ENCODE measurements around the gene CDCA4. TPM values are rescaled to one million over a fixed set of nuclear protein-coding genes. Genes with fewer than 3 reads are reported as not detected.

The CDCA4 gene
- total RNA-seq, 1 experiment from 2014 or later, result 57.7 TPM

GRCh38 chr14:104968541-104969401 is 52.1 kb downstream of the CDCA4 start:
- Histone ChIP-seq H2BK5ac (ENCODE audit: insufficient read length, low read length) (no peak overlapping the region), H4K8ac (replicated peaks; ENCODE audit: insufficient read length, low read depth, low read length) (no peak overlapping the region), H2BK12ac (ENCODE audit: insufficient read length, low read depth, low read length) (no peak overlapping the region), H3K23ac (ENCODE audit: insufficient read length, low read depth, low read length) (no peak overlapping the region), H3K56ac (ENCODE audit: insufficient read length, low read depth, low read length) (no peak overlapping the region), H3K27me3 (ENCODE audit: insufficient read depth, low read length) (no peaks in the 10 kb centered on the region; the same call in 1 of the 2 replicates), H3K4me1 (ENCODE audit: insufficient read depth, low read length) (peaks cover 3% of the 10 kb centered on the region; the same call in 1 of the 2 replicates), H2BK15ac (ENCODE audit: low read depth, low read length) (no peak overlapping the region), H3K14ac (ENCODE audit: insufficient read depth, low read length) (no peak overlapping the region), H3K18ac (ENCODE audit: insufficient read length, low read depth, low read length) (no peak overlapping the region), H3T11ph (ENCODE audit: low read length) (no peak overlapping the region), H4K5ac (ENCODE audit: insufficient read length, low read depth, low read length) (no peak overlapping the region), H2AK5ac (ENCODE audit: insufficient read length, low read length) (no peak overlapping the region), H2AFZ (ENCODE audit: low read length) (no peak overlapping the region), H2BK20ac (ENCODE audit: low read depth, low read length, poor library complexity, severe bottlenecking) (no peak overlapping the region), H3K27ac (ENCODE audit: insufficient read length, low read depth, low read length) (no peak overlapping the region), H3K4ac (ENCODE audit: low read depth, low read length) (no peak overlapping the region), H3K9me3 (ENCODE audit: control insufficient read depth, low read depth, low read length) (no peaks in the 10 kb centered on the region), H2BK120ac (ENCODE audit: low read depth, low read length, poor library complexity, severe bottlenecking) (no peak overlapping the region), H3K23me2 (ENCODE audit: insufficient read length, low read depth, low read length, poor library complexity, severe bottlenecking) (peaks cover 6% of the 10 kb centered on the region), H3K4me2 (ENCODE audit: insufficient read depth, insufficient read length, low read length) (no peak overlapping the region), H4K20me1 (ENCODE audit: control insufficient read depth, insufficient read depth, insufficient read length) (no peaks in the 10 kb centered on the region), H3K79me2 (ENCODE audit: insufficient read depth, low read length) (no peaks in the 10 kb centered on the region), H3K9ac (ENCODE audit: extremely low read depth, insufficient read length, low read length) (no peak overlapping the region), H4K91ac (ENCODE audit: insufficient read length, low read depth, low read length) (no peak overlapping the region), H3K79me1 (ENCODE audit: insufficient read depth, low read depth, low read length, poor library complexity, severe bottlenecking) (no peaks in the 10 kb centered on the region)
- TF ChIP-seq CTCF (conservative IDR thresholded peaks at IDR 0.05), result peak; percentile 18; the same call in 2 of the 3 replicates
- WGBS (ENCODE audit: extremely low coverage, insufficient read length, low lambda C conversion rate), result no CpG with 5 or more reads among the region's 21 CpGs
- Mint-ChIP-seq H3K27me3 (ENCODE audit: low read depth) (peaks cover 21% of the 10 kb centered on the region), H3K27ac (peak overlapping the region in 1 of 3 experiments; percentile 52; a peak in 1 of 7 replicates), H3K36me3 (ENCODE audit: insufficient read depth in 1 of 3, low read depth in 3 of 3) (no peaks in the 10 kb centered on the region), H3K4me1 (peaks cover 11 to 21% of the 10 kb centered on the region in 2 experiments), H3K9me3 (no peaks in the 10 kb centered on the region), H3K4me3 (peak overlapping the region in 1 of 2 experiments; percentile 36; a peak in 3 of 5 replicates)
- peak; percentile 52 for DNase-seq
